KMS-11 (cell line): ENCODE data around the gene RUNX3.
"Not testable (repeated sequence)": the region's sequence is repeated elsewhere in the genome, so short reads cannot be mapped to it uniquely, and the experiment has no call there.

Source experiments
- H2AFZ ChIP-seq: fragments of 200-600 bp; sonication (generic); 2 replicates; pipeline ENCODE4 v1.6.1; 2016; ENCODE audit warnings: antibody characterized with exemption, mixed run types, low read depth
- H3K27ac ChIP-seq: fragments of 200-600 bp; sonication (generic); 2 replicates; pipeline ENCODE4 v1.6.1; 2016; ENCODE audit warnings: mild to moderate bottlenecking, mixed run types
- H3K27me3 ChIP-seq: fragments of 200-600 bp; sonication (generic); 2 replicates; pipeline ENCODE4 v1.6.1; 2017; ENCODE audit warnings: mild to moderate bottlenecking, low read depth, mixed run types, moderate library complexity; ENCODE audit not compliant: insufficient read depth
- H3K36me3 ChIP-seq: fragments of 200-600 bp; sonication (generic); 2 replicates; pipeline ENCODE4 v1.6.1; 2017; ENCODE audit warnings: mild to moderate bottlenecking, mixed run types; ENCODE audit not compliant: insufficient read depth
- H3K4me1 ChIP-seq: fragments of 200-600 bp; sonication (generic); 2 replicates; pipeline ENCODE4 v1.6.1; 2016; ENCODE audit warnings: mild to moderate bottlenecking, low read depth, mixed run types; ENCODE audit not compliant: poor library complexity, severe bottlenecking
- H3K4me2 ChIP-seq: fragments of 200-600 bp; sonication (generic); 2 replicates; pipeline ENCODE4 v1.7.0; 2016; ENCODE audit warnings: mild to moderate bottlenecking, mixed run types
- H3K4me3 ChIP-seq: fragments of 200-600 bp; sonication (generic); IDR thresholded peaks from 2 replicates; pipeline ENCODE4 v1.6.1; 2017; ENCODE audit warnings: low read depth, low read length, mixed read lengths; ENCODE audit not compliant: insufficient read depth
- H3K79me2 ChIP-seq: fragments of 200-600 bp; sonication (generic); 2 replicates; pipeline ENCODE4 v1.6.1; 2016; ENCODE audit warnings: low read depth, mixed run types; ENCODE audit not compliant: insufficient read depth
- H3K9ac ChIP-seq: fragments of 200-600 bp; sonication (generic); 2 replicates; pipeline ENCODE4 v1.6.1; 2016; ENCODE audit warnings: mild to moderate bottlenecking, mixed run types
- H4K20me1 ChIP-seq: fragments of 200-600 bp; sonication (generic); 2 replicates; pipeline ENCODE4 v1.6.1; 2016; ENCODE audit warnings: mild to moderate bottlenecking, mixed run types; ENCODE audit not compliant: insufficient read depth
- TF ChIP-seq, protein P1 (sequence below): fragments of 200-600 bp; sonication (generic); conservative IDR thresholded peaks from 2 replicates; pipeline ENCODE4 v1.6.1; 2017; ENCODE audit warnings: low read depth, mild to moderate bottlenecking, antibody characterized with exemption, low read length, moderate library complexity, mixed read lengths

The RUNX3 gene

DNA sequence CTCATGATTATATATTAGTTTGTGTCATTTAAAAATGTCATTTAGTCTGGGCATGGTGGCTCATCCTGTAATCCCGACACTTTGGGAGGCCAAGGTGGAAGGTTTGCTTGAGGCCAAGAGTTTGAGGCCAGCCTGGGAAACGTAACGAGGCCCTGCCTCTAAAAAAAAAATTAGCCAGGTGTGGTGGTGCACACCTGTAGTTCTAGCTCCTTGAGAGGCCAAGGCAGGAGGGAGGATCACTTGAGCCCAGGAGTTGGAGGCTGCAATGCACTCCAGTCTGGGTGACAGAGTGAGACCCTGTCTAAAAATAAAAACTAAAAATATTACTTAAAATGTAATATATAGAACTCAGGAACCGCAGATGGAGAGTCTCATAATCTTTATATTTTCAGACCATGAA is 34.6 kb downstream of the RUNX3 start:
- Histone ChIP-seq H3K79me2 (no peaks in the 10 kb centered on the region), H2AFZ (no peak overlapping the region), H3K27ac (no peak overlapping the region), H3K27me3 (no peaks in the 10 kb centered on the region), H3K4me1 (no peaks in the 10 kb centered on the region), H3K4me2 (no peak overlapping the region), H3K9ac (no peak overlapping the region), H3K4me3 (no peak overlapping the region), H4K20me1 (no peaks in the 10 kb centered on the region), H3K36me3 (no peaks in the 10 kb centered on the region)
- TF ChIP-seq, protein P1, sequence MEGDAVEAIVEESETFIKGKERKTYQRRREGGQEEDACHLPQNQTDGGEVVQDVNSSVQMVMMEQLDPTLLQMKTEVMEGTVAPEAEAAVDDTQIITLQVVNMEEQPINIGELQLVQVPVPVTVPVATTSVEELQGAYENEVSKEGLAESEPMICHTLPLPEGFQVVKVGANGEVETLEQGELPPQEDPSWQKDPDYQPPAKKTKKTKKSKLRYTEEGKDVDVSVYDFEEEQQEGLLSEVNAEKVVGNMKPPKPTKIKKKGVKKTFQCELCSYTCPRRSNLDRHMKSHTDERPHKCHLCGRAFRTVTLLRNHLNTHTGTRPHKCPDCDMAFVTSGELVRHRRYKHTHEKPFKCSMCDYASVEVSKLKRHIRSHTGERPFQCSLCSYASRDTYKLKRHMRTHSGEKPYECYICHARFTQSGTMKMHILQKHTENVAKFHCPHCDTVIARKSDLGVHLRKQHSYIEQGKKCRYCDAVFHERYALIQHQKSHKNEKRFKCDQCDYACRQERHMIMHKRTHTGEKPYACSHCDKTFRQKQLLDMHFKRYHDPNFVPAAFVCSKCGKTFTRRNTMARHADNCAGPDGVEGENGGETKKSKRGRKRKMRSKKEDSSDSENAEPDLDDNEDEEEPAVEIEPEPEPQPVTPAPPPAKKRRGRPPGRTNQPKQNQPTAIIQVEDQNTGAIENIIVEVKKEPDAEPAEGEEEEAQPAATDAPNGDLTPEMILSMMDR: no peak

DNA sequence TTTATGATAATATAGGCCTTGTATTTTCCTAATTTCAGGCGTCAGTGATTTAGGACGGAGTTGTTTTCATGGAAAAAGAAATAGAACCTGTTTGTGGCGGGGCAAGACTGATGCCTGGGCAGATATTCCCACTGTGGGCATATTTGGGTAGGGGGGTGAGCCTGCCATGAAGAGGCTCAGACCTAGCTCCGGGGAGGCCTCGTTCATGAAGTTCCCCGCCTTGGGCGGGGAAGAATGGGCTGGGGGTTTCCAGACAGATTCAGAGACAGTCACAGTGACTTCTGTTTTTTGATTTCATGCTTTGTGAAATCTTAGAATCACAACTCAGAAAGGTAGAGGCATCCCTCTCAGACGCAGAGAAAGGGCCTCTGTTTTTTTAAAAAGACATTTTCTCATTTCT is 36.1 kb downstream of the RUNX3 start:
- no peaks in the 10 kb centered on the region for H3K79me2 ChIP-seq
- no peaks in the 10 kb centered on the region for H3K27me3 ChIP-seq
- H3K36me3 ChIP-seq: no peaks in the 10 kb centered on the region
- no peaks in the 10 kb centered on the region for H4K20me1 ChIP-seq
- no peak overlapping the region for H3K27ac ChIP-seq
- no peak overlapping the region for H3K4me2 ChIP-seq
- H3K4me3 ChIP-seq: no peak overlapping the region
- no peak overlapping the region for H2AFZ ChIP-seq
- TF ChIP-seq, protein P1: no peak
- no peak overlapping the region for H3K9ac ChIP-seq
- H3K4me1 ChIP-seq: no peaks in the 10 kb centered on the region

DNA sequence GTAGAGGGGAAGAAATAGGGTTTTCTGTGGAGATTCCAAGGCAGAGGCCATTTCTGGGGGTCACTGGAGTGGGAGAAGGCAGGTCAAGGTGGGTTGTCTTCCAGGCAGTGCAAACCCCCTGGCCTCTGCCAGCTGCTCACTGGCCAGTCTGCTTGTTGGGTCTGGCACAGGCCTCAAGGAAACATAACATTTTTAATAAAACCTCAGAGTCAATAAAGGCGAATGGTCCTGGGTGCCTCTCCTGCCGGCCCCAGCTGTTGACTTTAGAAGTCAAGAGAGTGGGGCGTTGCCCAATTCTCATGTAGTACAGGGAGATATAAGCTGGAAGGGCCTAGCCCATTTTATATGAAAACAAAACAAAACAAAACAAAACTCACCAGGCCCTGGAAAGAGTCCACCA is 36.6 kb downstream of the RUNX3 start:
- H3K79me2 ChIP-seq: no peaks in the 10 kb centered on the region
- TF ChIP-seq, protein P1: no peak
- H3K4me3 ChIP-seq: no peak overlapping the region
- no peak overlapping the region for H3K4me2 ChIP-seq
- no peak overlapping the region for H3K27ac ChIP-seq
- no peak overlapping the region for H2AFZ ChIP-seq
- H3K4me1 ChIP-seq: no peaks in the 10 kb centered on the region
- no peaks in the 10 kb centered on the region for H3K36me3 ChIP-seq
- H3K27me3 ChIP-seq: no peaks in the 10 kb centered on the region
- H4K20me1 ChIP-seq: no peaks in the 10 kb centered on the region
- H3K9ac ChIP-seq: no peak overlapping the region

DNA sequence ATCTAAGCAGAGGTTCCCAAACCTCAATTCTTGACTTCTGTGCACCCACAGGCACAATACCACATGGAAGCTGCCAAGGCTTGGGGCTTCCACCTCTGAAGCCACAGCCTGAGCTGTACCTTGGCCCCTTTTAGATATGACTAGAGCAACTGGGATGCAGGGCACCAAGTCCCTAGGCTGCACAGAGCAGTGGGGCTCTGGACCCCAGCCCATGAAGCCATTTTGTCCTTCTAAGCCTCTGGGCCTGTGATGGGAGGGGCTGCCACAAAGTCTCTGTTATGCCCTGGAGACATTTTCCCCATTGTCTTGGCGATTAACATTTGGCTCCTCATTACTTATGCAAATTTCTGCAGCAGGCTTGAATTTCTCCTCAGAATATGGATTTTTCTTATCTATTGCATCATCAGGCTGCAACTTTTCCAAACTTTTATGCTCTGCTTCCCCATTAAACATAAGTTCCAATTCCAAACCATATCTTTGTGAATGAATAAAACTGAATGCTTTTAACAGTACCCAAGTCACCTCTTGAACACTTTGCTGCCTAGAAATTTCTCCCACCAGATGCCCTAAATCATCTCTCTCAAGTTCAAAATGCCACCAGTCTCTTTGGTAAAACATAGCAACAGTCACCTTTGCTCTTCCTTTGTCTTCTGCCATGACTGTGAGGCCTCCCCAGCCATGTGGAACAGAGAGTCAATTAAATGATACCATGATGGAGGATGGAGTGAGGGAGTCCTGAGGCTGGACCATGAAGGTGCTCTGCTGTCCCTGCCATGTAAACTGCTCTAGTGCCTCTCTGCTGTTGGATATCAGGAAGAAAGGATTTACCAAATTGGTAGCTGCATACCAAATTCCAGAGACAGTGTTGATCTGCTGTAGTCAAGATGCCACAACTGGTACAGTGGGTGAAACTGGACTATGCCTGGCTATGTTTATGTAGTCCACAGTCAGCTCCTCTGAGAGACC is 37.6 kb downstream of the RUNX3 start:
- H3K27ac ChIP-seq: no peak overlapping the region
- no peaks in the 10 kb centered on the region for H3K79me2 ChIP-seq
- H3K4me1 ChIP-seq: no peaks in the 10 kb centered on the region
- H4K20me1 ChIP-seq: no peaks in the 10 kb centered on the region
- no peak overlapping the region for H2AFZ ChIP-seq
- no peaks in the 10 kb centered on the region for H3K36me3 ChIP-seq
- TF ChIP-seq, protein P1: no peak
- no peak overlapping the region for H3K4me2 ChIP-seq
- H3K9ac ChIP-seq: no peak overlapping the region
- H3K27me3 ChIP-seq: no peaks in the 10 kb centered on the region
- no peak overlapping the region for H3K4me3 ChIP-seq

DNA sequence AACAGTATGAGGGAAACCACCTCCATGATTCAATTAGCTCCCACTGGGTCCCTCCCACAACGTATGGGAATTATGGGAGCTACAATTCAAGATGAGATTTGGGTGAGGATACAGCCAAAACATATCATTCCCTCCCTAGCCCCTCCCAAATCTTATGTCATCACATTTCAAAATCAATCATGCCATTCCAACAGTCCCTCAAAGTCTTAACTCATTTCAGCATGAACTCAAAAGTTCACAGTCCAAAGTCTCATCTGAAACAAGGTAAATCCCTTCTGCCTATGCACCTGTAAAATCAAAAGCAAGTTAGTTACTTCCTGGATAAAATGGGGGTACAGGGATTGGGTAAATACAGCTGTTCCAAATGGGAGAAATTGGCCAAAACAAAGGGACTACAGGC is 38.7 kb downstream of the RUNX3 start:
- not testable (repeated sequence) for H3K4me3 ChIP-seq, H3K4me2 ChIP-seq, H3K36me3 ChIP-seq, H4K20me1 ChIP-seq, H3K9ac ChIP-seq, H3K79me2 ChIP-seq, H3K4me1 ChIP-seq, H3K27ac ChIP-seq, H3K27me3 ChIP-seq, H2AFZ ChIP-seq
